ENCODE measurements around the gene GUK1.

DNA sequence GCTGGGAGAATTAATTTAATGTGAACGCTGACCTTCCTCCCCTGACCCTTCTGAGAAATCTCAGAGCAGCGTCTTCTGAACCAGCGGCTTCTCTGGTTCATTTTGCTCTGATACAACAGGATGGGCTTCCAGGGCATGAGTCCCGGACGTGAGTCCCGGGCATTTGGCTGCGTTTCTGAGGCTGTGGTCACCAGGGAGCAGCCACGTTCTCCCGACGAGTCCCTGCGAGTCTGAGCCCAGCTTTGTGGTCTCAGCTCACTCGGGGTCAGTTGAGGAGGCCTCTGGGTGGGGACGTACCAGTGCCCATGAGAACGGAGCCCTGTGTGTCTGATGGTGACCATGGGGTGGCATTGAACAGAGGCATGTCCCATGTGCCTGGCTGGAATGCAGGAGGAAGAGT is 50.1 kb downstream of the GUK1 start:
- TF ChIP-seq YY1 (IDR thresholded peaks at IDR 0.05; ENCODE audit: insufficient read depth, insufficient read length) (no peak), ZNF274 (IDR thresholded peaks at IDR 0.05; ENCODE audit: low read depth, low read length) (no peak)
